ENCODE measurements around the gene PDGFRB. TPM values are rescaled to one million over a fixed set of nuclear protein-coding genes. Genes with fewer than 3 reads are reported as not detected.

PDGFRB gene
- polyA plus RNA-seq, 1 donor from 2014 or later, result not detected

DNA sequence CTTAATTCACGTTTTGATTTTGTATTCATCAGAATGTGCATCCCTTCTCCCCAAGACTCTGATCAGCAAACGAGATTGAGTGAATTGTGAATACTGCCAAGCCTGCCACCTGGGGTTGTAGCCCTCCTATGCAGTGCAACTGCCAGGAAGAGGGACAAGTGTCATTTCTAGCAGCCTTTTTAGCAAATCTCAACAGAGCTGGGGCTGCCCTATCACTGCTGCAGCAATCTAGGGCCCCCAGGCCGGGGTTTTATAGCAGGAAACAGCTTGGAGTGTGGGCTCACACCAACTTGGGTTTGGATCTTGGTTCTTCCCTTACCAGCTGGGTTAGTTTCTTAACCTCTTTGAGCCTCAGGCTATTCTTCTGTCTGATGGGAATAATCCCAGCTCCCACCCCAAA lies 73.3 kb downstream of the PDGFRB start:
- Histone ChIP-seq H3F3A (ENCODE audit: insufficient read depth, low read length, poor library complexity, severe bottlenecking) (no peaks in the 10 kb centered on the region), H2AFZ (ENCODE audit: low read depth, low read length) (no peak overlapping the region), H3K4me3 (ENCODE audit: low read length) (no peak overlapping the region), H4K20me1 (ENCODE audit: insufficient read depth) (no peaks in the 10 kb centered on the region), H3K27ac (ENCODE audit: low read length) (no peak overlapping the region), H3K9me3 (ENCODE audit: low read length) (no peaks in the 10 kb centered on the region), H3K4me2 (ENCODE audit: low read length) (no peak overlapping the region), H3K27me3 (ENCODE audit: insufficient read depth, low read depth, low read length) (no peaks in the 10 kb centered on the region), H3K9me2 (ENCODE audit: insufficient read depth, low read length) (no peaks in the 10 kb centered on the region), H3K36me3 (ENCODE audit: insufficient read depth, low read length) (no peaks in the 10 kb centered on the region), H3K9ac (ENCODE audit: low read length) (no peak overlapping the region), H3K79me2 (replicated peaks; ENCODE audit: insufficient read depth, low read length) (no peaks in the 10 kb centered on the region)
- TF ChIP-seq, protein P1, sequence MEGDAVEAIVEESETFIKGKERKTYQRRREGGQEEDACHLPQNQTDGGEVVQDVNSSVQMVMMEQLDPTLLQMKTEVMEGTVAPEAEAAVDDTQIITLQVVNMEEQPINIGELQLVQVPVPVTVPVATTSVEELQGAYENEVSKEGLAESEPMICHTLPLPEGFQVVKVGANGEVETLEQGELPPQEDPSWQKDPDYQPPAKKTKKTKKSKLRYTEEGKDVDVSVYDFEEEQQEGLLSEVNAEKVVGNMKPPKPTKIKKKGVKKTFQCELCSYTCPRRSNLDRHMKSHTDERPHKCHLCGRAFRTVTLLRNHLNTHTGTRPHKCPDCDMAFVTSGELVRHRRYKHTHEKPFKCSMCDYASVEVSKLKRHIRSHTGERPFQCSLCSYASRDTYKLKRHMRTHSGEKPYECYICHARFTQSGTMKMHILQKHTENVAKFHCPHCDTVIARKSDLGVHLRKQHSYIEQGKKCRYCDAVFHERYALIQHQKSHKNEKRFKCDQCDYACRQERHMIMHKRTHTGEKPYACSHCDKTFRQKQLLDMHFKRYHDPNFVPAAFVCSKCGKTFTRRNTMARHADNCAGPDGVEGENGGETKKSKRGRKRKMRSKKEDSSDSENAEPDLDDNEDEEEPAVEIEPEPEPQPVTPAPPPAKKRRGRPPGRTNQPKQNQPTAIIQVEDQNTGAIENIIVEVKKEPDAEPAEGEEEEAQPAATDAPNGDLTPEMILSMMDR (IDR thresholded peaks at IDR 0.05; ENCODE audit: poor library complexity, severe bottlenecking), result no peak
- no peak for TF ChIP-seq POLR2AphosphoS5 (IDR thresholded peaks at IDR 0.05)
- TF ChIP-seq EP300 (conservative IDR thresholded peaks at IDR 0.05; ENCODE audit: poor library complexity, severe bottlenecking), result no peak
- TF ChIP-seq TAF1 (IDR thresholded peaks at IDR 0.05; ENCODE audit: low read depth), result no peak
- TF ChIP-seq, protein P2, sequence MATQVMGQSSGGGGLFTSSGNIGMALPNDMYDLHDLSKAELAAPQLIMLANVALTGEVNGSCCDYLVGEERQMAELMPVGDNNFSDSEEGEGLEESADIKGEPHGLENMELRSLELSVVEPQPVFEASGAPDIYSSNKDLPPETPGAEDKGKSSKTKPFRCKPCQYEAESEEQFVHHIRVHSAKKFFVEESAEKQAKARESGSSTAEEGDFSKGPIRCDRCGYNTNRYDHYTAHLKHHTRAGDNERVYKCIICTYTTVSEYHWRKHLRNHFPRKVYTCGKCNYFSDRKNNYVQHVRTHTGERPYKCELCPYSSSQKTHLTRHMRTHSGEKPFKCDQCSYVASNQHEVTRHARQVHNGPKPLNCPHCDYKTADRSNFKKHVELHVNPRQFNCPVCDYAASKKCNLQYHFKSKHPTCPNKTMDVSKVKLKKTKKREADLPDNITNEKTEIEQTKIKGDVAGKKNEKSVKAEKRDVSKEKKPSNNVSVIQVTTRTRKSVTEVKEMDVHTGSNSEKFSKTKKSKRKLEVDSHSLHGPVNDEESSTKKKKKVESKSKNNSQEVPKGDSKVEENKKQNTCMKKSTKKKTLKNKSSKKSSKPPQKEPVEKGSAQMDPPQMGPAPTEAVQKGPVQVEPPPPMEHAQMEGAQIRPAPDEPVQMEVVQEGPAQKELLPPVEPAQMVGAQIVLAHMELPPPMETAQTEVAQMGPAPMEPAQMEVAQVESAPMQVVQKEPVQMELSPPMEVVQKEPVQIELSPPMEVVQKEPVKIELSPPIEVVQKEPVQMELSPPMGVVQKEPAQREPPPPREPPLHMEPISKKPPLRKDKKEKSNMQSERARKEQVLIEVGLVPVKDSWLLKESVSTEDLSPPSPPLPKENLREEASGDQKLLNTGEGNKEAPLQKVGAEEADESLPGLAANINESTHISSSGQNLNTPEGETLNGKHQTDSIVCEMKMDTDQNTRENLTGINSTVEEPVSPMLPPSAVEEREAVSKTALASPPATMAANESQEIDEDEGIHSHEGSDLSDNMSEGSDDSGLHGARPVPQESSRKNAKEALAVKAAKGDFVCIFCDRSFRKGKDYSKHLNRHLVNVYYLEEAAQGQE (IDR thresholded peaks at IDR 0.05; ENCODE audit: borderline replicate concordance), result no peak
- no peak for TF ChIP-seq RAD21 (conservative IDR thresholded peaks at IDR 0.05)
- no peak for TF ChIP-seq EZH2 (IDR thresholded peaks at IDR 0.05; ENCODE audit: borderline replicate concordance, insufficient read depth, low read length, poor library complexity, severe bottlenecking)
- no peak for TF ChIP-seq MXI1 (conservative IDR thresholded peaks at IDR 0.05; ENCODE audit: poor library complexity, severe bottlenecking)
- TF ChIP-seq SMC3 (conservative IDR thresholded peaks at IDR 0.05; ENCODE audit: poor library complexity), result no peak

DNA sequence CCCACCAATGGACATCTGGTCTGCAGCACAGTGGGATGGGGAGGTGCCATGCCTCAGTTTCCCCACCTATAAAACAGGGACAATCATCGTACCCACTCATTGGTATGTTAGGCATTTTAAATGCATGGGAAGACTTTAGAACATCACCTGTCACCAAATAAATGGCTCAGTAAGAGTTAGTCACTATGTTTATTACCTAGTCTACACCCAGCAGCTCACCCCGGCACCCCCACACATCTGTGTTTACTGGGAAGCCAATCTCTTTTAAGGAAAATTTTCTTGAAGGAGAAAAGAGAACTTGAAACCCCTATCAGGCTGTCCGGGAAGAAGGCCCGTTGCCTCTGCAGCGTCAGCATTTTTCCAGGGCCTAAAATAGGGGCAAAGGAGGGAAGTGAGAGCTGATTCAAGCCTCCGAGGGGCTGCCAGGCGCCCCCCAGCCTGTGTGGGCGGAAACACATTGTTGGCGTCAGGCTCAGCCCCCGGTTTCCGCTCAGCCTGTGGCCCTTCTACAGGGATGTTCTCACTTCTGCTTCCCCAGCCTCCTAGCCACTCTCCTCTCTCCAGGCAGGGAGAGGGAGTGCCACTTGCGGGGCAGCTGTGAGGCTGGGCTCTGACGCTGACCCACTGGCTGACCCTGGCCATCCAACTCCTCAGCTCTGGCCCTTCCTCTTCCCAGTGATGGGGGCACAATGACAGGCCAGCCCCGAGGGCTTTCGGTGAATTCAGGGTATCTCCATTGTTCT lies 73.9 kb downstream of the PDGFRB start:
- no peaks in the 10 kb centered on the region for H3K9me2 ChIP-seq (ENCODE audit: insufficient read depth, low read length)
- H4K20me1 ChIP-seq (ENCODE audit: insufficient read depth), result no peaks in the 10 kb centered on the region
- H2AFZ ChIP-seq (ENCODE audit: low read depth, low read length), result no peak overlapping the region
- H3K27ac ChIP-seq (ENCODE audit: low read length), result no peak overlapping the region
- H3K4me3 ChIP-seq (ENCODE audit: low read length), result no peak overlapping the region
- H3K9ac ChIP-seq (ENCODE audit: low read length), result no peak overlapping the region
- H3F3A ChIP-seq (ENCODE audit: insufficient read depth, low read length, poor library complexity, severe bottlenecking), result no peaks in the 10 kb centered on the region
- no peaks in the 10 kb centered on the region for H3K27me3 ChIP-seq (ENCODE audit: insufficient read depth, low read depth, low read length)
- H3K4me2 ChIP-seq (ENCODE audit: low read length), result no peak overlapping the region
- no peaks in the 10 kb centered on the region for H3K79me2 ChIP-seq (replicated peaks; ENCODE audit: insufficient read depth, low read length)
- no peaks in the 10 kb centered on the region for H3K9me3 ChIP-seq (ENCODE audit: low read length)
- no peaks in the 10 kb centered on the region for H3K36me3 ChIP-seq (ENCODE audit: insufficient read depth, low read length)
- TF ChIP-seq RAD21 (conservative IDR thresholded peaks at IDR 0.05) (no peak), MXI1 (conservative IDR thresholded peaks at IDR 0.05; ENCODE audit: poor library complexity, severe bottlenecking) (no peak), EZH2 (IDR thresholded peaks at IDR 0.05; ENCODE audit: borderline replicate concordance, insufficient read depth, low read length, poor library complexity, severe bottlenecking) (no peak)
- TF ChIP-seq, protein P2 (IDR thresholded peaks at IDR 0.05; ENCODE audit: borderline replicate concordance), result no peak

All from neural cell (in vitro differentiated cells).